ENCODE results near the gene SUSD1.

Gene SUSD1

GRCh38 chr9:112000743-112001142, 174.4 kb downstream of the SUSD1 start:
- H2AFZ ChIP-seq (ENCODE audit: low read length, unreplicated experiment) = no peak overlapping the region
- H3K27ac ChIP-seq (ENCODE audit: low read depth, low read length) = no peak overlapping the region
- H3K27me3 ChIP-seq (ENCODE audit: insufficient read depth, low read length) = no peaks in the 10 kb centered on the region
- no peaks in the 10 kb centered on the region for H3K79me2 ChIP-seq (ENCODE audit: control insufficient read depth, insufficient read depth, low read length, unreplicated experiment)
- no peaks in the 10 kb centered on the region for H3K36me3 ChIP-seq (ENCODE audit: insufficient read depth, low read length)
- H3K4me3 ChIP-seq (ENCODE audit: low read depth, low read length) = no peak overlapping the region
- no peaks in the 10 kb centered on the region for H3K4me1 ChIP-seq (ENCODE audit: control insufficient read depth, insufficient read depth, low read length, unreplicated experiment)

GRCh38 chr9:111999319-111999718, 175.8 kb downstream of the SUSD1 start:
- Histone ChIP-seq H3K36me3 (ENCODE audit: insufficient read depth, low read length) (no peaks in the 10 kb centered on the region), H2AFZ (ENCODE audit: low read length, unreplicated experiment) (no peak overlapping the region), H3K4me1 (ENCODE audit: control insufficient read depth, insufficient read depth, low read length, unreplicated experiment) (no peaks in the 10 kb centered on the region)

GRCh38 chr9:111997831-111998230, 177.3 kb downstream of the SUSD1 start:
- Histone ChIP-seq H3K27me3 (ENCODE audit: insufficient read depth, low read length) (no peaks in the 10 kb centered on the region), H3K36me3 (ENCODE audit: insufficient read depth, low read length) (no peaks in the 10 kb centered on the region), H2AFZ (ENCODE audit: low read length, unreplicated experiment) (no peak overlapping the region), H3K4me3 (ENCODE audit: low read depth, low read length) (no peak overlapping the region), H3K27ac (ENCODE audit: low read depth, low read length) (no peak overlapping the region), H3K4me1 (ENCODE audit: control insufficient read depth, insufficient read depth, low read length, unreplicated experiment) (peaks cover 4% of the 10 kb centered on the region), H3K79me2 (ENCODE audit: control insufficient read depth, insufficient read depth, low read length, unreplicated experiment) (no peaks in the 10 kb centered on the region)

More at GRCh38 chr9:111999319-111999718, 175.8 kb downstream of the SUSD1 start:
- Histone ChIP-seq H3K4me3 (ENCODE audit: low read depth, low read length) (no peak overlapping the region), H3K27ac (ENCODE audit: low read depth, low read length) (no peak overlapping the region), H3K79me2 (ENCODE audit: control insufficient read depth, insufficient read depth, low read length, unreplicated experiment) (no peaks in the 10 kb centered on the region), H3K27me3 (ENCODE audit: insufficient read depth, low read length) (no peaks in the 10 kb centered on the region)

- H3K27me3 ChIP-seq (ENCODE audit: insufficient read depth, low read length) = no peaks in the 10 kb centered on the region
- H2AFZ ChIP-seq (ENCODE audit: low read length, unreplicated experiment) = peak overlapping the region; percentile 2
- H3K27ac ChIP-seq (ENCODE audit: low read depth, low read length) = no peak overlapping the region
- peaks cover 4% of the 10 kb centered on the region for H3K4me1 ChIP-seq (ENCODE audit: control insufficient read depth, insufficient read depth, low read length, unreplicated experiment)
- H3K79me2 ChIP-seq (ENCODE audit: control insufficient read depth, insufficient read depth, low read length, unreplicated experiment) = no peaks in the 10 kb centered on the region
- no peak overlapping the region for H3K4me3 ChIP-seq (ENCODE audit: low read depth, low read length)
- H3K36me3 ChIP-seq (ENCODE audit: insufficient read depth, low read length) = peaks cover 7% of the 10 kb centered on the region; the same call in 1 of the 2 replicates
Measured at GRCh38 chr9:111994831-111995458, 180.2 kb downstream of the SUSD1 start.

- Histone ChIP-seq H3K27ac (ENCODE audit: low read depth, low read length) (no peak overlapping the region; the same call in 1 of the 2 replicates), H2AFZ (ENCODE audit: low read length, unreplicated experiment) (peak overlapping the region; percentile 88), H3K4me1 (ENCODE audit: control insufficient read depth, insufficient read depth, low read length, unreplicated experiment) (peaks cover 4% of the 10 kb centered on the region), H3K27me3 (ENCODE audit: insufficient read depth, low read length) (no peaks in the 10 kb centered on the region), H3K4me3 (ENCODE audit: low read depth, low read length) (no peak overlapping the region), H3K79me2 (ENCODE audit: control insufficient read depth, insufficient read depth, low read length, unreplicated experiment) (no peaks in the 10 kb centered on the region), H3K36me3 (ENCODE audit: insufficient read depth, low read length) (peaks cover 7% of the 10 kb centered on the region; the same call in 1 of the 2 replicates)
Measured at GRCh38 chr9:111993319-111993718, 181.8 kb downstream of the SUSD1 start.

- Histone ChIP-seq H3K27me3 (ENCODE audit: insufficient read depth, low read length) (no peaks in the 10 kb centered on the region), H3K4me1 (ENCODE audit: control insufficient read depth, insufficient read depth, low read length, unreplicated experiment) (peaks cover 4% of the 10 kb centered on the region), H2AFZ (ENCODE audit: low read length, unreplicated experiment) (peak overlapping the region; percentile 9), H3K27ac (ENCODE audit: low read depth, low read length) (0 out of 2 replicates have a peak overlapping the region, but pooled peaks have one; percentile 1), H3K36me3 (ENCODE audit: insufficient read depth, low read length) (peaks cover 7% of the 10 kb centered on the region; the same call in 1 of the 2 replicates), H3K79me2 (ENCODE audit: control insufficient read depth, insufficient read depth, low read length, unreplicated experiment) (no peaks in the 10 kb centered on the region), H3K4me3 (ENCODE audit: low read depth, low read length) (no peak overlapping the region)
Measured at GRCh38 chr9:111992523-111992922, 182.6 kb downstream of the SUSD1 start.

- no peaks in the 10 kb centered on the region for H3K79me2 ChIP-seq (ENCODE audit: control insufficient read depth, insufficient read depth, low read length, unreplicated experiment)
- H3K4me1 ChIP-seq (ENCODE audit: control insufficient read depth, insufficient read depth, low read length, unreplicated experiment) = peaks cover 5% of the 10 kb centered on the region
- no peak overlapping the region for H3K27ac ChIP-seq (ENCODE audit: low read depth, low read length)
- H3K27me3 ChIP-seq (ENCODE audit: insufficient read depth, low read length) = no peaks in the 10 kb centered on the region
- H2AFZ ChIP-seq (ENCODE audit: low read length, unreplicated experiment) = no peak overlapping the region
- H3K4me3 ChIP-seq (ENCODE audit: low read depth, low read length) = no peak overlapping the region
- H3K36me3 ChIP-seq (ENCODE audit: insufficient read depth, low read length) = peaks cover 7% of the 10 kb centered on the region; the same call in 1 of the 2 replicates
Measured at GRCh38 chr9:111991179-111991578, 183.9 kb downstream of the SUSD1 start.

Data from ACC112 (cell line).